HepG2 (cell line): ENCODE results near the gene SBSN. TPM values are rescaled to one million over a fixed set of nuclear protein-coding genes. Genes with fewer than 3 reads are reported as not detected.

Source experiments
- ARNTL ChIP-seq: sonication (generic); formaldehyde crosslinking; IDR thresholded peaks from 2 replicates; pipeline ENCODE4 v1.4.0; 2020; ENCODE audit warnings: mild to moderate bottlenecking, missing genetic modification reagents
- CREM ChIP-seq, 2 experiments: sonication (generic) in 1 of 2; formaldehyde crosslinking in 1 of 2; IDR thresholded peaks; 2 replicates each; pipeline versions ENCODE4 v1.4.0 to v1.6.1; 2016 to 2020; ENCODE audit warnings: antibody characterized with exemption in 1 of 2, mild to moderate bottlenecking in 1 of 2, missing genetic modification reagents in 1 of 2
- DPF2 ChIP-seq: sonication (generic); formaldehyde crosslinking; IDR thresholded peaks from 2 replicates; pipeline ENCODE4 v1.4.0; 2020; ENCODE audit warnings: mild to moderate bottlenecking, low read depth, missing genetic modification reagents, borderline replicate concordance
- GMEB1 ChIP-seq: sonication (generic); formaldehyde crosslinking; IDR thresholded peaks from 2 replicates; pipeline ENCODE4 v1.5.1; 2020; ENCODE audit warnings: missing genetic modification reagents, mild to moderate bottlenecking, borderline replicate concordance
- HMGXB4 ChIP-seq, 2 experiments: sonication (generic) in 1 of 2; formaldehyde crosslinking in 1 of 2; IDR thresholded peaks; 2 replicates each; pipeline versions ENCODE4 v1.4.0 to v1.6.1; 2018 to 2020; ENCODE audit warnings: missing genetic modification reagents in 2 of 2, borderline replicate concordance in 1 of 2, low read depth in 1 of 2, mild to moderate bottlenecking in 1 of 2, missing biosample characterization in 1 of 2
- JARID2 ChIP-seq: sonication (generic); formaldehyde crosslinking; IDR thresholded peaks from 2 replicates; pipeline ENCODE4 v1.8.1; 2023; ENCODE audit warnings: missing genetic modification reagents, inconsistent platforms; ENCODE audit not compliant: insufficient replicate concordance
- JUN ChIP-seq: sonication (generic); formaldehyde crosslinking; IDR thresholded peaks from 2 replicates; pipeline ENCODE4 v1.4.0; 2020; ENCODE audit warnings: mild to moderate bottlenecking, missing genetic modification reagents
- LCORL ChIP-seq, 2 experiments: fragments of 450-650 bp in 1 of 2; sonication (generic) in 1 of 2; formaldehyde crosslinking in 1 of 2; IDR thresholded peaks; 2 replicates each; pipeline versions ENCODE4 v1.5.0 to v1.6.1; 2017 to 2020; ENCODE audit warnings: antibody characterized with exemption in 1 of 2, missing genetic modification reagents in 1 of 2
- MTA1 ChIP-seq: sonication (generic); formaldehyde crosslinking; IDR thresholded peaks from 2 replicates; pipeline ENCODE4 v1.4.0; 2020; ENCODE audit warnings: missing genetic modification reagents, mild to moderate bottlenecking, borderline replicate concordance
- NFYB ChIP-seq: sonication (generic); formaldehyde crosslinking; IDR thresholded peaks from 2 replicates; pipeline ENCODE4 v1.4.0; 2020; ENCODE audit warnings: missing genetic modification reagents
- NR2F6 ChIP-seq, 2 experiments: IDR thresholded peaks; 2 replicates each; pipeline ENCODE4 v1.6.1; 2016; ENCODE audit warnings: antibody characterized with exemption in 1 of 2, mild to moderate bottlenecking in 1 of 2
- RXRB ChIP-seq: IDR thresholded peaks from 2 replicates; pipeline ENCODE4 v1.6.1; 2016; ENCODE audit warnings: borderline replicate concordance, missing genetic modification reagents, missing compliant biosample characterization
- SIN3A ChIP-seq: IDR thresholded peaks from 2 replicates; pipeline ENCODE4 v1.6.1; 2011; ENCODE audit warnings: low read depth, mild to moderate bottlenecking, control low read depth, low read length, borderline replicate concordance
- SOX6 ChIP-seq, 2 experiments: fragments of 450-650 bp in 1 of 2; sonication (generic) in 1 of 2; formaldehyde crosslinking in 1 of 2; IDR thresholded peaks; 2 replicates each; pipeline versions ENCODE4 v1.4.0 to v1.6.1; 2017 to 2020; ENCODE audit warnings: antibody characterized with exemption in 1 of 2, mild to moderate bottlenecking in 1 of 2, missing genetic modification reagents in 1 of 2
- SP2 ChIP-seq: sonication (generic); formaldehyde crosslinking; IDR thresholded peaks from 2 replicates; pipeline ENCODE4 v1.5.1; 2020; ENCODE audit warnings: mild to moderate bottlenecking, missing genetic modification reagents
- ZNF225 ChIP-seq: sonication (generic); formaldehyde crosslinking; IDR thresholded peaks from 2 replicates; pipeline ENCODE4 v1.4.0; 2020; ENCODE audit warnings: mild to moderate bottlenecking, missing genetic modification reagents
- ZNF572 ChIP-seq: sonication (generic); formaldehyde crosslinking; IDR thresholded peaks from 2 replicates; pipeline ENCODE4 v1.5.1; 2020; ENCODE audit warnings: mild to moderate bottlenecking, missing genetic modification reagents
- ZNF589 ChIP-seq: sonication (generic); formaldehyde crosslinking; conservative IDR thresholded peaks from 2 replicates; pipeline ENCODE4 v1.8.0; 2022; ENCODE audit warnings: mild to moderate bottlenecking, moderate library complexity, missing genetic modification reagents
- ZNF609 ChIP-seq: sonication (generic); formaldehyde crosslinking; IDR thresholded peaks from 2 replicates; pipeline ENCODE4 v1.4.0; 2020; ENCODE audit warnings: mild to moderate bottlenecking, missing genetic modification reagents, borderline replicate concordance
- polyA plus RNA-seq, 8 experiments: library from polyadenylated mRNA; depleted of rRNA in 3 of 8; stranded (reverse) in 7 of 8; unstranded in 1 of 8; fragments of >200 nt; fragmentation: Illumina TruSeq in 4 of 8; extraction: Trizol in 4 of 8; gene quantifications; 2 replicates each; pipeline versions ENCODE4 v1.2.1 to v1.2.3, GENCODE V29; 2011 to 2016; ENCODE audit warnings: low read depth in 4 of 8, missing spikeins in 1 of 8, mixed read lengths in 1 of 8; ENCODE audit not compliant: insufficient read depth in 1 of 8
- total RNA-seq, 5 experiments: library from RNA; depleted of rRNA; stranded (reverse); fragments of >200 nt; fragmentation: Illumina TruSeq; extraction: Trizol; gene quantifications; 2 replicates each; pipeline ENCODE4 v1.2.3, GENCODE V29; 2016; ENCODE audit warnings: low read depth in 1 of 5

Gene SBSN
- total and polyA plus RNA-seq, 2 of the 13 experiments (the other 11 are each of a cell fraction or from before 2014, with no cell fraction given): not detected

- TF ChIP-seq ZNF609 (0 out of 2 replicates have a peak, but pooled peaks have one; percentile 58), JARID2 (no peak), SOX6 (IDR thresholded peaks at IDR 0.05) (no peak), SOX6 (CRISPR knock-in tag; IDR thresholded peaks at IDR 0.05) (peak; percentile 71), NFYB (CRISPR knock-in tag) (no peak), SIN3A (no peak), MTA1 (CRISPR knock-in tag) (no peak; the same call in 1 of the 2 replicates), DPF2 (CRISPR knock-in tag) (no peak), NR2F6 (IDR thresholded peaks at IDR 0.05) (peak; percentile 62), NR2F6 (CRISPR knock-in tag; IDR thresholded peaks at IDR 0.05) (no peak), ZNF572 (CRISPR knock-in tag) (no peak), ZNF225 (CRISPR knock-in tag) (no peak), JUN (0 out of 2 replicates have a peak, but pooled peaks have one; percentile 26), SP2 (no peak), GMEB1 (CRISPR knock-in tag) (0 out of 2 replicates have a peak, but pooled peaks have one; percentile 3), ARNTL (CRISPR knock-in tag) (0 out of 2 replicates have a peak, but pooled peaks have one; percentile 37), HMGXB4 (CRISPR knock-in tag; IDR thresholded peaks at IDR 0.05; ENCODE audit: borderline replicate concordance in 1 of 2, low read depth in 1 of 2) (0 out of 4 replicates have a peak, but pooled peaks of 1 of the 2 experiments have one; percentile 21), LCORL (IDR thresholded peaks at IDR 0.05) (no peak), LCORL (CRISPR knock-in tag; IDR thresholded peaks at IDR 0.05) (no peak), RXRB (peak; percentile 43; the same call in 1 of the 2 replicates), ZNF589 (CRISPR knock-in tag) (no peak), CREM (IDR thresholded peaks at IDR 0.05) (peak; percentile 48), CREM (CRISPR knock-in tag; IDR thresholded peaks at IDR 0.05) (no peak)
Observed at GRCh38 chr19:35486268-35486708, 41.8 kb downstream of the SBSN start (continued).
